ENCODE measurements around the gene POLR2C. TPM values are rescaled to one million over a fixed set of nuclear protein-coding genes. Genes with fewer than 3 reads are reported as not detected.

Gene POLR2C
- 104 and 118 TPM in 2 replicates for total RNA-seq

GRCh38 chr16:57462209-57462977, at the start of gene POLR2C:
Gene POLR2C (plus strand): TSS chr16:57462679. CDS start chr16:57462725, 46 bp downstream.

GRCh38 chr16:57447186-57447962, 15.1 kb upstream of the POLR2C start, which contains the start of the genes CIAPIN1 and COQ9:
Gene CIAPIN1 (minus strand): TSS chr16:57447385. CDS start chr16:57440928, 6,457 bp downstream.
Gene COQ9 (plus strand): TSS chr16:57447479. CDS start chr16:57447506, 27 bp downstream.

GRCh38 chr16:57485916-57486857, 23.7 kb downstream of the POLR2C start, which contains the start of gene DOK4:
Gene DOK4 (minus strand): TSS chr16:57486493. CDS start chr16:57479507, 6,986 bp downstream.

Other genes starting within 250 kb of the POLR2C start
- gene ARL2BP, start 217.4 kb upstream of the POLR2C start, total RNA-seq: 59.6 and 68.3 TPM in 2 replicates
- gene PLLP, start 178.0 kb upstream of the POLR2C start, total RNA-seq: 2.0 and 9.6 TPM in 2 replicates
- not detected in 2 replicates for gene CCL22, start 103.9 kb upstream of the POLR2C start, total RNA-seq
- gene CX3CL1, start 90.2 kb upstream of the POLR2C start, total RNA-seq: 2.4 and 12.9 TPM in 2 replicates
- not detected in 2 replicates for gene CCL17, start 57.9 kb upstream of the POLR2C start, total RNA-seq
- 54.6 and 55.4 TPM in 2 replicates for gene CIAPIN1, start 15.3 kb upstream of the POLR2C start, total RNA-seq
- 40.4 and 51.7 TPM in 2 replicates for gene COQ9, start 15.2 kb upstream of the POLR2C start, total RNA-seq
- 32.9 and 48.2 TPM in 2 replicates for gene DOK4, start 23.8 kb downstream of the POLR2C start, total RNA-seq
- gene CCDC102A, start 73.9 kb downstream of the POLR2C start, total RNA-seq: 10.6 and 24.1 TPM in 2 replicates
- 0.16 and 0.38 TPM in 2 replicates for gene ADGRG5, start 80.0 kb downstream of the POLR2C start, total RNA-seq
- 23.8 and 151 TPM in 2 replicates for gene ADGRG1, start 166.0 kb downstream of the POLR2C start, total RNA-seq
- not detected in 2 replicates for gene ADGRG3, start 205.6 kb downstream of the POLR2C start, total RNA-seq
- gene DRC7, start 232.1 kb downstream of the POLR2C start, total RNA-seq: under 0.01 TPM in 1 of 2 replicates, not detected in the other

Data from mesangial cell (primary cell).